ENCODE results near the gene GFI1B. TPM values are rescaled to one million over a fixed set of nuclear protein-coding genes. Genes with fewer than 3 reads are reported as not detected.
"Not testable (repeated sequence)": the region's sequence is repeated elsewhere in the genome, so short reads cannot be mapped to it uniquely, and the experiment has no call there.

Gene GFI1B
- total RNA-seq, 4 donors from 2014 or later: not detected

- H3K4me1 ChIP-seq: peaks cover 0 to 3% of the 10 kb centered on the region in 2 donors
- H3K9me3 ChIP-seq: no peaks in the 10 kb centered on the region
- no peak overlapping the region for H3K27ac ChIP-seq
- intact Hi-C loops (cut with DNase I; ENCODE audit: low total_unique reads): no loop called here
- in situ Hi-C loops (cut with MboI; ENCODE audit: low sequenced_read_pairs in 4 of 4): no loop called here
- no peak for ATAC-seq
- no peaks in the 10 kb centered on the region for H3K36me3 ChIP-seq
- TF ChIP-seq POLR2A (IDR thresholded peaks at IDR 0.05): no peak
- TF ChIP-seq, protein P1, sequence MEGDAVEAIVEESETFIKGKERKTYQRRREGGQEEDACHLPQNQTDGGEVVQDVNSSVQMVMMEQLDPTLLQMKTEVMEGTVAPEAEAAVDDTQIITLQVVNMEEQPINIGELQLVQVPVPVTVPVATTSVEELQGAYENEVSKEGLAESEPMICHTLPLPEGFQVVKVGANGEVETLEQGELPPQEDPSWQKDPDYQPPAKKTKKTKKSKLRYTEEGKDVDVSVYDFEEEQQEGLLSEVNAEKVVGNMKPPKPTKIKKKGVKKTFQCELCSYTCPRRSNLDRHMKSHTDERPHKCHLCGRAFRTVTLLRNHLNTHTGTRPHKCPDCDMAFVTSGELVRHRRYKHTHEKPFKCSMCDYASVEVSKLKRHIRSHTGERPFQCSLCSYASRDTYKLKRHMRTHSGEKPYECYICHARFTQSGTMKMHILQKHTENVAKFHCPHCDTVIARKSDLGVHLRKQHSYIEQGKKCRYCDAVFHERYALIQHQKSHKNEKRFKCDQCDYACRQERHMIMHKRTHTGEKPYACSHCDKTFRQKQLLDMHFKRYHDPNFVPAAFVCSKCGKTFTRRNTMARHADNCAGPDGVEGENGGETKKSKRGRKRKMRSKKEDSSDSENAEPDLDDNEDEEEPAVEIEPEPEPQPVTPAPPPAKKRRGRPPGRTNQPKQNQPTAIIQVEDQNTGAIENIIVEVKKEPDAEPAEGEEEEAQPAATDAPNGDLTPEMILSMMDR (IDR thresholded peaks at IDR 0.05 in 4 of 5, conservative IDR thresholded peaks at IDR 0.05 in 1 of 5): no peak
- H3K27me3 ChIP-seq: peaks cover 16 to 26% (median 19%) of the 10 kb centered on the region in 3 donors
- H3K4me3 ChIP-seq: no peak overlapping the region
- DNase-seq: no peak
Measured at GRCh38 chr9:132988244-132989013, 9.9 kb downstream of the GFI1B start.

DNA sequence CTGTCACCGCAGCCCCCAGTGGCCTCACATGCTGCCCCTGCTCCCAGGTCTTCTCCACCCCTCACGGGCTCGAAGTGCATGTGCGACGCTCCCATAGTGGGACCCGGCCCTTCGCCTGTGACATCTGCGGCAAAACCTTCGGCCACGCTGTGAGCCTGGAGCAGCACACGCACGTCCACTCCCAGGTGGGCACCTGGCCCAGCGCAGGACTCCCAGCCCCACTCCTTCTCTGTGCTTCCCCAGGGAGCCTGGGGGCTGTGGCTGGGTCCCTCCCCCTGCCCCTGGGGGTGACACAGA is 10.5 kb downstream of the GFI1B start:
- intact Hi-C loops (cut with DNase I; ENCODE audit: low total_unique reads) (no loop called here), in situ Hi-C loops (cut with MboI; ENCODE audit: low sequenced_read_pairs in 4 of 4) (no loop called here)
- H3K4me1 ChIP-seq: peaks cover 0 to 3% of the 10 kb centered on the region in 2 donors
- H3K4me3 ChIP-seq: no peak overlapping the region
- H3K27me3 ChIP-seq: peaks cover 16 to 29% (median 19%) of the 10 kb centered on the region in 3 donors
- H3K27ac ChIP-seq: no peak overlapping the region
- H3K9me3 ChIP-seq: no peaks in the 10 kb centered on the region
- ATAC-seq (no peak), DNase-seq (no peak)
- TF ChIP-seq, protein P1 (IDR thresholded peaks at IDR 0.05 in 4 of 5, conservative IDR thresholded peaks at IDR 0.05 in 1 of 5): no peak
- TF ChIP-seq POLR2A (IDR thresholded peaks at IDR 0.05): no peak
- no peaks in the 10 kb centered on the region for H3K36me3 ChIP-seq

DNA sequence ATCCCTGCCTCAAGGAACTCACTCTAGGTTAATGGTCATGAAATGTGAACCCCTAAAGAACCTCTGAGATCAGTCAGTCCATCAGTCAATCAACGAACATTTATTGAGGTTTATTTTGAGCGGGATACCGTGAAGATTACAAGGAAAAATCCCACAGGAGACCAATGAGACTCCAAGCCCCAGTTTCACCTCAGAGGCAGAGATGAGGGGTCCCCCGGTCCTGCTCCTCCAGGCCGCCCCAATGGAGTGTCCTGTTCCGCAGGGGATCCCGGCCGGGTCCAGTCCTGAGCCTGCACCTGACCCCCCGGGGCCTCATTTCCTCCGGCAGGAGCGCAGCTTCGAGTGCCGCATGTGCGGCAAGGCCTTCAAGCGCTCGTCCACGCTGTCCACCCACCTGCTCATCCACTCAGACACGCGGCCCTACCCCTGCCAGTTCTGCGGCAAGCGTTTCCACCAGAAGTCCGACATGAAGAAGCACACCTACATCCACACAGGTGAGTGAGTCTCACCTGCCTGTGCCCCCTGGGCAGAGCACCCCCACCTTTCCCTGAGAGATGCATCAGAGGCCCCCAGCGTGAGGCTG is 11.0 kb downstream of the GFI1B start:
- no peak for TF ChIP-seq POLR2A (IDR thresholded peaks at IDR 0.05)
- TF ChIP-seq, protein P1 (IDR thresholded peaks at IDR 0.05 in 4 of 5, conservative IDR thresholded peaks at IDR 0.05 in 1 of 5): no peak
- intact Hi-C loops (cut with DNase I; ENCODE audit: low total_unique reads): no loop called here
- H3K27me3 ChIP-seq: peaks cover 16 to 34% (median 25%) of the 10 kb centered on the region in 3 donors

GRCh38 chr9:132989998-132990557 is 11.6 kb downstream of the GFI1B start:
- intact Hi-C loops (cut with DNase I; ENCODE audit: low total_unique reads); H3K4me1 ChIP-seq; H3K9me3 ChIP-seq; H3K27ac ChIP-seq; ATAC-seq; in situ Hi-C loops (cut with MboI; ENCODE audit: low sequenced_read_pairs in 4 of 4); DNase-seq; H3K36me3 ChIP-seq; H3K4me3 ChIP-seq: not testable (repeated sequence)
- peaks cover 16 to 40% (median 27%) of the 10 kb centered on the region in 3 donors for H3K27me3 ChIP-seq

More for the DNA sequence above, 11.0 kb downstream of the GFI1B start:
- Histone ChIP-seq H3K4me1 (peaks cover 0 to 3% of the 10 kb centered on the region in 2 donors), H3K36me3 (no peaks in the 10 kb centered on the region), H3K9me3 (no peaks in the 10 kb centered on the region), H3K27ac (no peak overlapping the region), H3K4me3 (no peak overlapping the region)
- in situ Hi-C loops (cut with MboI; ENCODE audit: low sequenced_read_pairs in 4 of 4): no loop called here
- DNase-seq: no peak
- no peak for ATAC-seq

DNA sequence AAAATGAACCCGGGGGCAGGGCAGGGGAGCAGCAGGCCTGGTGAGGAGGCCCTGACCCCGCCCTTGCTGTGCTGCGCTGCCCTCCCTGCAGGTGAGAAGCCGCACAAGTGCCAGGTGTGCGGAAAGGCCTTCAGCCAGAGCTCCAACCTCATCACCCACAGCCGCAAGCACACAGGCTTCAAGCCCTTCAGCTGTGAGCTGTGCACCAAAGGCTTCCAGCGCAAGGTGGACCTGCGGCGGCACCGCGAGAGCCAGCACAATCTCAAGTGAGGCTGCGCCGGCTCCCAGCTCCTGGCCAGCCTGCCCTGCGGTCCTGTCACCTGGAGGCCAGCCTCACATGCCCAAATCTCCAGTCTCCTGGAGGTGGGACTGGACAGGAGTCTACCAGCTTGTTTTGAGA is 12.3 kb downstream of the GFI1B start:
- ATAC-seq: no peak
- no peak for DNase-seq
- no peaks in the 10 kb centered on the region for H3K9me3 ChIP-seq
- TF ChIP-seq POLR2A (IDR thresholded peaks at IDR 0.05): no peak
- TF ChIP-seq, protein P1 (IDR thresholded peaks at IDR 0.05 in 4 of 5, conservative IDR thresholded peaks at IDR 0.05 in 1 of 5): no peak
- H3K4me1 ChIP-seq: peaks cover 0 to 3% of the 10 kb centered on the region in 2 donors
- no peak overlapping the region for H3K4me3 ChIP-seq
- intact Hi-C loops (cut with DNase I; ENCODE audit: low total_unique reads): no loop called here
- no peak overlapping the region for H3K27ac ChIP-seq
- H3K27me3 ChIP-seq: peaks cover 16 to 41% (median 29%) of the 10 kb centered on the region in 3 donors
- in situ Hi-C loops (cut with MboI; ENCODE audit: low sequenced_read_pairs in 4 of 4): no loop called here
- no peaks in the 10 kb centered on the region for H3K36me3 ChIP-seq
